Endothelial cell of umbilical vein (primary cell): ENCODE data around the gene RFX7. TPM values are rescaled to one million over a fixed set of nuclear protein-coding genes. Genes with fewer than 3 reads are reported as not detected.

Source experiments
- BruUV-seq: library from RNA; stranded (reverse); fragments of 400-500 nt; replicated peaks from 2 replicates; lab custom pipeline; 2021; lab: Mats Ljungman, UMichigan
- CTCF ChIA-PET: fragments of 300-600, 350-600 bp; sonication (Branson Sonifier 250); formaldehyde crosslinking; loops from one replicate; lab custom pipeline; 2021; ENCODE audit warnings: antibody characterized with exemption, inconsistent platforms; lab: Charles Lee
- POLR2A ChIA-PET: fragments of 300-600, 350-600 bp; sonication (Branson Sonifier 250); formaldehyde crosslinking; loops from one replicate; lab custom pipeline; 2021; ENCODE audit warnings: antibody characterized with exemption, inconsistent platforms; lab: Charles Lee
- DNase-seq: peaks from one replicate; pipeline ENCODE4 v3.0.0-alpha.2; 2011; ENCODE audit warnings: low read depth, low spot score
- FAIRE-seq: peaks from 2 replicates; lab custom pipeline; 2011; peaks lifted over from hg19 to GRCh38; lab: Jason Lieb, UNC
- H2AFZ ChIP-seq: 2 replicates; pipeline ENCODE4 v1.6.0; 2012; ENCODE audit warnings: low read depth, low read length, control low read depth, inconsistent platforms
- H3K27ac ChIP-seq: 2 replicates; pipeline ENCODE4 v1.5.1; 2011; ENCODE audit warnings: low read depth, mild to moderate bottlenecking, control low read depth, low read length, moderate library complexity; ENCODE audit not compliant: insufficient read depth
- H3K27me3 ChIP-seq, 2 experiments: 2 replicates each; pipeline versions ENCODE4 v1.6.0 to v1.6.1; 2011; ENCODE audit warnings: low read length in 2 of 2, mixed read lengths in 1 of 2; ENCODE audit not compliant: control insufficient read depth in 2 of 2, insufficient read depth in 2 of 2
- H3K36me3 ChIP-seq, 2 experiments: 2 replicates in 1 of 2; 3 replicates in 1 of 2; pipeline ENCODE4 v1.5.1; 2011; ENCODE audit warnings: low read length in 2 of 2, mild to moderate bottlenecking in 1 of 2, moderate library complexity in 1 of 2; ENCODE audit not compliant: control insufficient read depth in 2 of 2, insufficient read depth in 2 of 2; ENCODE audit errors: extremely low read depth in 1 of 2
- H3K4me1 ChIP-seq: 3 replicates; pipeline ENCODE4 v1.5.1; 2011; ENCODE audit warnings: mild to moderate bottlenecking, low read length; ENCODE audit not compliant: control insufficient read depth, insufficient read depth; ENCODE audit errors: extremely low read depth
- H3K4me2 ChIP-seq: 2 replicates; pipeline ENCODE4 v1.6.1; 2011; ENCODE audit warnings: low read length, control low read depth, mixed read lengths; ENCODE audit not compliant: insufficient read depth
- H3K4me3 ChIP-seq, 3 experiments: fragments of 200-600 bp in 1 of 3; sonication (generic), shearing (Covaris generic) in 1 of 3; replicated peaks in 1 of 3; 2 replicates each; pipeline ENCODE4 v1.5.1; 2011 to 2016; ENCODE audit warnings: control low read depth in 3 of 3, low read length in 3 of 3, mild to moderate bottlenecking in 2 of 3, inconsistent platforms in 1 of 3, low read depth in 1 of 3, moderate library complexity in 1 of 3; ENCODE audit not compliant: insufficient read depth in 1 of 3
- H3K79me2 ChIP-seq: 2 replicates; pipeline ENCODE4 v1.6.0; 2012; ENCODE audit warnings: low read length, inconsistent platforms; ENCODE audit not compliant: control insufficient read depth, insufficient read depth
- H3K9ac ChIP-seq: replicated peaks from 2 replicates; pipeline ENCODE3; 2011; ENCODE audit warnings: low read length, control low read depth; ENCODE audit not compliant: insufficient read depth; ENCODE audit errors: extremely low read depth
- H3K9me1 ChIP-seq: replicated peaks from 3 replicates; pipeline ENCODE4 v1.6.0; 2011; ENCODE audit warnings: mild to moderate bottlenecking, low read length; ENCODE audit not compliant: control insufficient read depth, insufficient read depth; ENCODE audit errors: extremely low read depth
- H3K9me3 ChIP-seq: replicated peaks from 2 replicates; pipeline ENCODE4 v1.5.1; 2012; ENCODE audit warnings: low read length, inconsistent platforms; ENCODE audit not compliant: control insufficient read depth, insufficient read depth
- H4K20me1 ChIP-seq: replicated peaks from 2 replicates; pipeline ENCODE3; 2011; ENCODE audit warnings: mild to moderate bottlenecking, low read length; ENCODE audit not compliant: control insufficient read depth, insufficient read depth; ENCODE audit errors: extremely low read depth
- CTCF ChIP-seq, 2 donors: IDR thresholded peaks; 1 replicate in 1 of 2; 2 replicates in 1 of 2; pipeline ENCODE4 v1.5.1; 2011; ENCODE audit warnings: low read length in 2 of 2, mild to moderate bottlenecking in 2 of 2, moderate library complexity in 2 of 2, control low read depth in 1 of 2, inconsistent platforms in 1 of 2, low read depth in 1 of 2; ENCODE audit not compliant: insufficient read depth in 1 of 2; ENCODE audit errors: extremely low read depth in 1 of 2
- EZH2 ChIP-seq: IDR thresholded peaks from 2 replicates; pipeline ENCODE4 v1.6.1; 2012; ENCODE audit warnings: borderline replicate concordance, low read depth, mild to moderate bottlenecking, moderate library complexity, low read length, inconsistent platforms; ENCODE audit not compliant: severe bottlenecking
- FOS ChIP-seq: IDR thresholded peaks from 2 replicates; pipeline ENCODE4 v1.6.1; 2011; ENCODE audit warnings: mild to moderate bottlenecking, low read length, moderate library complexity, borderline replicate concordance; ENCODE audit not compliant: insufficient read depth
- GATA2 ChIP-seq: IDR thresholded peaks from 2 replicates; pipeline ENCODE4 v1.7.0; 2011; ENCODE audit warnings: low read depth, mild to moderate bottlenecking, moderate library complexity, mixed read lengths, low read length; ENCODE audit not compliant: insufficient read length, insufficient read depth
- JUN ChIP-seq: IDR thresholded peaks from 2 replicates; pipeline ENCODE4 v1.6.1; 2011; ENCODE audit warnings: borderline replicate concordance, low read depth; ENCODE audit not compliant: insufficient read length, insufficient read depth
- MAX ChIP-seq: IDR thresholded peaks from 2 replicates; pipeline ENCODE4 v1.6.1; 2011; ENCODE audit not compliant: insufficient read depth, insufficient read length
- MYC ChIP-seq: IDR thresholded peaks from one replicate; pipeline ENCODE4 v1.6.1; 2011; ENCODE audit warnings: mild to moderate bottlenecking, low read depth, low read length
- POLR2A ChIP-seq: IDR thresholded peaks from 2 replicates; pipeline ENCODE4 v1.6.1; 2012; ENCODE audit warnings: low read depth, mild to moderate bottlenecking, control low read depth, low read length
- POLR2AphosphoS5 ChIP-seq: IDR thresholded peaks from 2 replicates; pipeline ENCODE4 v1.6.1; 2012; ENCODE audit warnings: low read depth, mild to moderate bottlenecking, control low read depth, low read length, moderate library complexity; ENCODE audit not compliant: insufficient read depth
- dilution Hi-C: fragments of 300-500 bp; cut with MboI; formaldehyde crosslinking; loops from one replicate; pipeline ENCODE4 v1.15.0; 2019; ENCODE audit warnings: low sequenced_read_pairs; ENCODE audit not compliant: extremely low pct_ligation_motif_present
- intact Hi-C: fragments of 100-400 bp; cut with micrococcal nuclease; formaldehyde crosslinking; loops from one replicate; pipeline ENCODE4 v1.10.0; 2022
- polyA plus RNA-seq, 4 experiments: library from polyadenylated mRNA; depleted of rRNA in 3 of 4; stranded (reverse) in 3 of 4; unstranded in 1 of 4; fragments of >200 nt; gene quantifications; 2 replicates each; pipeline versions ENCODE4 v1.2.1 to v1.2.3, GENCODE V29; 2011 to 2012; ENCODE audit warnings: missing spikeins in 1 of 4
- total RNA-seq: library from RNA; stranded (reverse); gene quantifications from 2 replicates; pipeline ENCODE4 v1.2.3, GENCODE V29; 2021

The RFX7 gene
- total and polyA plus RNA-seq, 2 donors (not counting 3 experiments of a cell fraction or from before 2014, with no cell fraction given) = 6.3 to 23.0 TPM

GRCh38 chr15:56234804-56235203, 8.9 kb downstream of the RFX7 start:
- intact Hi-C loops = no loop called here
- H3K4me1 ChIP-seq = no peaks in the 10 kb centered on the region
- H3K9me3 ChIP-seq = peaks cover 2% of the 10 kb centered on the region
- no peak for TF ChIP-seq MAX
- TF ChIP-seq CTCF (IDR thresholded peaks at IDR 0.05; ENCODE audit: extremely low read depth in 1 of 2, insufficient read depth in 1 of 2, low read depth in 1 of 2, low read length in 2 of 2) = no peak
- TF ChIP-seq JUN = no peak
- no peak for TF ChIP-seq EZH2
- no peak for TF ChIP-seq MYC
- no peak for TF ChIP-seq POLR2AphosphoS5
- TF ChIP-seq FOS = no peak
- no peak for TF ChIP-seq GATA2
- no peak for TF ChIP-seq POLR2A
- no peak overlapping the region for H3K4me3 ChIP-seq
- peaks cover 0 to 2% of the 10 kb centered on the region in 2 experiments for H3K36me3 ChIP-seq
- dilution Hi-C loops = no loop called here
- no peaks in the 10 kb centered on the region for H3K27me3 ChIP-seq
- CTCF ChIA-PET = no interaction called here
- BruUV-seq = no TSS peak
- no peak overlapping the region for H3K27ac ChIP-seq
- no peak overlapping the region for H3K9ac ChIP-seq
- no peak overlapping the region for H2AFZ ChIP-seq
- H3K9me1 ChIP-seq = no peaks in the 10 kb centered on the region
- DNase-seq (no peak), FAIRE-seq (no peak)
- peaks cover 10% of the 10 kb centered on the region for H4K20me1 ChIP-seq
- peaks cover 69% of the 10 kb centered on the region for H3K79me2 ChIP-seq
- H3K4me2 ChIP-seq = no peak overlapping the region
- POLR2A ChIA-PET = no interaction called here
